H9 (cell line): ENCODE data around the gene ATP2C1. TPM values are rescaled to one million over a fixed set of nuclear protein-coding genes. Genes with fewer than 3 reads are reported as not detected.

Experiments used
- DNase-seq: peaks from one replicate; pipeline ENCODE4 v3.0.0-alpha.2; 2017
- H2AFZ ChIP-seq: one replicate; pipeline ENCODE4 v1.6.1; 2013; ENCODE audit warnings: mild to moderate bottlenecking, low read length, control low read depth, moderate library complexity
- H2AK5ac ChIP-seq: 2 replicates; pipeline ENCODE4 v1.6.1; 2013; ENCODE audit warnings: low read length, control low read depth, mixed read lengths; ENCODE audit not compliant: insufficient read length
- H2BK120ac ChIP-seq: one replicate; pipeline ENCODE4 v1.6.1; 2013; ENCODE audit warnings: low read depth, mild to moderate bottlenecking, low read length, control low read depth, inconsistent platforms; ENCODE audit not compliant: poor library complexity, severe bottlenecking
- H2BK12ac ChIP-seq: 2 replicates; pipeline ENCODE4 v1.6.1; 2013; ENCODE audit warnings: low read length, control low read depth, mixed read lengths, low read depth; ENCODE audit not compliant: insufficient read length
- H2BK15ac ChIP-seq: 2 replicates; pipeline ENCODE4 v1.6.1; 2013; ENCODE audit warnings: low read depth, low read length, control low read depth
- H2BK20ac ChIP-seq: one replicate; pipeline ENCODE4 v1.6.1; 2013; ENCODE audit warnings: low read depth, mild to moderate bottlenecking, low read length, control low read depth, inconsistent platforms; ENCODE audit not compliant: poor library complexity, severe bottlenecking
- H2BK5ac ChIP-seq: 2 replicates; pipeline ENCODE4 v1.6.1; 2013; ENCODE audit warnings: low read length, control low read depth, mixed read lengths; ENCODE audit not compliant: insufficient read length
- H3K14ac ChIP-seq: 2 replicates; pipeline ENCODE4 v1.6.1; 2013; ENCODE audit warnings: low read length, control low read depth; ENCODE audit not compliant: insufficient read depth
- H3K18ac ChIP-seq: 2 replicates; pipeline ENCODE4 v1.6.1; 2013; ENCODE audit warnings: low read depth, mild to moderate bottlenecking, mixed read lengths, low read length, control low read depth; ENCODE audit not compliant: insufficient read length
- H3K23ac ChIP-seq: 2 replicates; pipeline ENCODE4 v1.6.1; 2013; ENCODE audit warnings: low read length, control low read depth, mixed read lengths, low read depth; ENCODE audit not compliant: insufficient read length
- H3K23me2 ChIP-seq: 2 replicates; pipeline ENCODE4 v1.6.1; 2013; ENCODE audit warnings: low read depth, mild to moderate bottlenecking, mixed read lengths, low read length, control low read depth; ENCODE audit not compliant: insufficient read length, poor library complexity, severe bottlenecking
- H3K27ac ChIP-seq: 2 replicates; pipeline ENCODE4 v1.5.1; 2013; ENCODE audit warnings: low read length, control low read depth, mixed read lengths, low read depth; ENCODE audit not compliant: insufficient read length
- H3K27me3 ChIP-seq: 2 replicates; pipeline ENCODE4 v1.6.1; 2013; ENCODE audit warnings: low read length, control low read depth, inconsistent platforms; ENCODE audit not compliant: insufficient read depth
- H3K4ac ChIP-seq: 2 replicates; pipeline ENCODE4 v1.6.1; 2013; ENCODE audit warnings: low read depth, mild to moderate bottlenecking, control low read depth, inconsistent platforms, low read length, moderate library complexity
- H3K4me1 ChIP-seq: 2 replicates; pipeline ENCODE4 v1.6.1; 2013; ENCODE audit warnings: low read length, control low read depth, inconsistent platforms; ENCODE audit not compliant: insufficient read depth
- H3K4me2 ChIP-seq: 2 replicates; pipeline ENCODE4 v1.6.1; 2013; ENCODE audit warnings: low read length, control low read depth, mixed read lengths; ENCODE audit not compliant: insufficient read length, insufficient read depth
- H3K56ac ChIP-seq: 2 replicates; pipeline ENCODE4 v1.6.1; 2013; ENCODE audit warnings: low read depth, mild to moderate bottlenecking, mixed read lengths, low read length, control low read depth; ENCODE audit not compliant: insufficient read length
- H3K79me1 ChIP-seq: 2 replicates; pipeline ENCODE4 v1.6.1; 2013; ENCODE audit warnings: low read depth, mild to moderate bottlenecking, moderate library complexity, low read length, control low read depth, inconsistent platforms; ENCODE audit not compliant: insufficient read depth, poor library complexity, severe bottlenecking
- H3K79me2 ChIP-seq: 2 replicates; pipeline ENCODE4 v1.6.1; 2013; ENCODE audit warnings: low read length, control low read depth, inconsistent platforms; ENCODE audit not compliant: insufficient read depth
- H3K9ac ChIP-seq: 2 replicates; pipeline ENCODE4 v1.6.1; 2013; ENCODE audit warnings: low read length, control low read depth, mixed read lengths; ENCODE audit not compliant: insufficient read length; ENCODE audit errors: extremely low read depth
- H3K9me3 ChIP-seq: one replicate; pipeline ENCODE4 v1.6.1; 2013; ENCODE audit warnings: low read depth, low read length, inconsistent platforms; ENCODE audit not compliant: control insufficient read depth
- H3T11ph ChIP-seq: one replicate; pipeline ENCODE4 v1.6.1; 2013; ENCODE audit warnings: mild to moderate bottlenecking, low read length, control low read depth, inconsistent platforms
- H4K20me1 ChIP-seq: one replicate; pipeline ENCODE4 v1.6.1; 2013; ENCODE audit not compliant: control insufficient read depth, insufficient read length, insufficient read depth
- H4K5ac ChIP-seq: 2 replicates; pipeline ENCODE4 v1.6.1; 2013; ENCODE audit warnings: low read depth, mild to moderate bottlenecking, mixed read lengths, low read length, control low read depth; ENCODE audit not compliant: insufficient read length
- H4K8ac ChIP-seq: replicated peaks from 2 replicates; pipeline ENCODE4 v1.6.1; 2013; ENCODE audit warnings: low read length, control low read depth, mixed read lengths, low read depth; ENCODE audit not compliant: insufficient read length
- H4K91ac ChIP-seq: 2 replicates; pipeline ENCODE4 v1.6.1; 2013; ENCODE audit warnings: low read depth, mild to moderate bottlenecking, moderate library complexity, mixed read lengths, low read length, control low read depth; ENCODE audit not compliant: insufficient read length
- H3K27ac Mint-ChIP-seq, 3 experiments: 2 replicates in 2 of 3; 3 replicates in 1 of 3; pipeline ENCODE4 v1.8.0; 2020 to 2021; ENCODE audit warnings: mixed read lengths in 3 of 3, mild to moderate bottlenecking in 1 of 3, moderate library complexity in 1 of 3
- H3K27me3 Mint-ChIP-seq: 2 replicates; pipeline ENCODE4 v1.8.0; 2021; ENCODE audit warnings: low read depth, mild to moderate bottlenecking, moderate library complexity, mixed read lengths
- H3K36me3 Mint-ChIP-seq, 3 experiments: 2 replicates in 2 of 3; 3 replicates in 1 of 3; pipeline ENCODE4 v1.8.0; 2020 to 2021; ENCODE audit warnings: low read depth in 3 of 3, mixed read lengths in 3 of 3; ENCODE audit not compliant: insufficient read depth in 1 of 3
- H3K4me1 Mint-ChIP-seq, 2 experiments: 2 replicates each; pipeline ENCODE4 v1.8.0; 2020; ENCODE audit warnings: mixed read lengths in 2 of 2
- H3K4me3 Mint-ChIP-seq, 2 experiments: 2 replicates in 1 of 2; 3 replicates in 1 of 2; pipeline ENCODE4 v1.8.0; 2020 to 2021; ENCODE audit warnings: mild to moderate bottlenecking in 2 of 2, mixed read lengths in 2 of 2, moderate library complexity in 1 of 2
- H3K9me3 Mint-ChIP-seq, 2 experiments: 2 replicates in 1 of 2; 3 replicates in 1 of 2; pipeline ENCODE4 v1.8.0; 2020; ENCODE audit warnings: mild to moderate bottlenecking in 2 of 2, mixed read lengths in 2 of 2, moderate library complexity in 1 of 2
- WGBS: extraction: QIAGEN DNeasy Blood & Tissue Kit; methylation state at CpG from one replicate; pipeline ENCODE4 v1.1.7; 2013; ENCODE audit warnings: missing lambda C conversion rate, low lambda C conversion rate, mixed read lengths; ENCODE audit not compliant: insufficient read length; ENCODE audit errors: extremely low coverage; 5-methylcytosine and 5-hydroxymethylcytosine counted together
- total RNA-seq: library from RNA; stranded (reverse); gene quantifications from 2 replicates; pipeline ENCODE4 v1.2.1, GENCODE V29; 2021
- TF ChIP-seq, protein P1 (sequence below): fragments of 200-600 bp; sonication (generic); conservative IDR thresholded peaks from 3 replicates; pipeline ENCODE4 v1.8.0; 2021; ENCODE audit warnings: antibody characterized with exemption, mild to moderate bottlenecking

Gene ATP2C1
- total RNA-seq, 1 experiment from 2014 or later: 65.5 TPM

DNA sequence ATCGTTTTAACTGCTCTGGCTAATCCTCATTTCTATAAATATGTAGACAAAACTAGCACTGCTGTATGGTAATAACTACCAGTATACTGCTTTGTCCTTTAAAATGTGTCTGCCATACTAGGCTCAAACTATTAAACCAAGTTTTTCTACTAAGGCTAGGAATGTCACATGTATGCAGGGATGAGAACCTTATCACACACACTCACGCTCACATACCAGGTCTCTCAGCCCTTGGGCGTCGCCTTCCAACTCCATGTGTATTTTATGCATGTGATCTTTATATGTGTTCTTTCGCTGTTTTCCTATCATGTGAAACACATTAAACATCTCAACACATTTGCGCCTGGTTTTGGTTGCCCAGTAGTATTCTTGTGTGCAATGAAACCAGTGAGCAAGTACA lies 32.6 kb downstream of the ATP2C1 start:
- no CpG with 5 or more reads among the region's 6 CpGs for WGBS
- no peak for DNase-seq
- Mint-ChIP-seq H3K9me3 (peaks cover 12 to 18% of the 10 kb centered on the region in 2 experiments), H3K4me1 (peaks cover 12 to 17% of the 10 kb centered on the region in 2 experiments), H3K36me3 (peaks cover 10 to 31% (median 12%) of the 10 kb centered on the region in 3 experiments), H3K4me3 (no peak overlapping the region), H3K27ac (no peak overlapping the region), H3K27me3 (no peaks in the 10 kb centered on the region)
- no peak overlapping the region for H3K4me2 ChIP-seq
- no peaks in the 10 kb centered on the region for H3K23me2 ChIP-seq
- H3K9me3 ChIP-seq: no peaks in the 10 kb centered on the region
- no peak overlapping the region for H2AFZ ChIP-seq
- no peak overlapping the region for H2BK12ac ChIP-seq
- no peak overlapping the region for H3K27ac ChIP-seq
- no peak overlapping the region for H2BK5ac ChIP-seq
- no peaks in the 10 kb centered on the region for H4K20me1 ChIP-seq
- H3K18ac ChIP-seq: no peak overlapping the region
- no peak overlapping the region for H3K23ac ChIP-seq
- peaks cover 12% of the 10 kb centered on the region for H3K79me1 ChIP-seq
- no peak overlapping the region for H2BK120ac ChIP-seq
- H3K56ac ChIP-seq: no peak overlapping the region
- no peak overlapping the region for H4K91ac ChIP-seq
- no peak overlapping the region for H4K5ac ChIP-seq
- no peaks in the 10 kb centered on the region for H3K27me3 ChIP-seq
- no peak overlapping the region for H2BK15ac ChIP-seq
- no peaks in the 10 kb centered on the region for H3K4me1 ChIP-seq
- no peak overlapping the region for H3K14ac ChIP-seq
- no peak overlapping the region for H3K9ac ChIP-seq
- no peak overlapping the region for H4K8ac ChIP-seq
- H2AK5ac ChIP-seq: no peak overlapping the region
- TF ChIP-seq, protein P1, sequence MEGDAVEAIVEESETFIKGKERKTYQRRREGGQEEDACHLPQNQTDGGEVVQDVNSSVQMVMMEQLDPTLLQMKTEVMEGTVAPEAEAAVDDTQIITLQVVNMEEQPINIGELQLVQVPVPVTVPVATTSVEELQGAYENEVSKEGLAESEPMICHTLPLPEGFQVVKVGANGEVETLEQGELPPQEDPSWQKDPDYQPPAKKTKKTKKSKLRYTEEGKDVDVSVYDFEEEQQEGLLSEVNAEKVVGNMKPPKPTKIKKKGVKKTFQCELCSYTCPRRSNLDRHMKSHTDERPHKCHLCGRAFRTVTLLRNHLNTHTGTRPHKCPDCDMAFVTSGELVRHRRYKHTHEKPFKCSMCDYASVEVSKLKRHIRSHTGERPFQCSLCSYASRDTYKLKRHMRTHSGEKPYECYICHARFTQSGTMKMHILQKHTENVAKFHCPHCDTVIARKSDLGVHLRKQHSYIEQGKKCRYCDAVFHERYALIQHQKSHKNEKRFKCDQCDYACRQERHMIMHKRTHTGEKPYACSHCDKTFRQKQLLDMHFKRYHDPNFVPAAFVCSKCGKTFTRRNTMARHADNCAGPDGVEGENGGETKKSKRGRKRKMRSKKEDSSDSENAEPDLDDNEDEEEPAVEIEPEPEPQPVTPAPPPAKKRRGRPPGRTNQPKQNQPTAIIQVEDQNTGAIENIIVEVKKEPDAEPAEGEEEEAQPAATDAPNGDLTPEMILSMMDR: no peak
- no peak overlapping the region for H3K4ac ChIP-seq
- peaks cover 20% of the 10 kb centered on the region for H3K79me2 ChIP-seq
- no peak overlapping the region for H2BK20ac ChIP-seq
- H3T11ph ChIP-seq: no peak overlapping the region
